Stromal cell of bone marrow (primary cell): ENCODE results near the gene B3GNT9.

Experiments
- DNase-seq: peaks from one replicate; pipeline ENCODE4 v3.0.0-alpha.2; 2012; ENCODE audit warnings: low read depth

The B3GNT9 gene

DNA sequence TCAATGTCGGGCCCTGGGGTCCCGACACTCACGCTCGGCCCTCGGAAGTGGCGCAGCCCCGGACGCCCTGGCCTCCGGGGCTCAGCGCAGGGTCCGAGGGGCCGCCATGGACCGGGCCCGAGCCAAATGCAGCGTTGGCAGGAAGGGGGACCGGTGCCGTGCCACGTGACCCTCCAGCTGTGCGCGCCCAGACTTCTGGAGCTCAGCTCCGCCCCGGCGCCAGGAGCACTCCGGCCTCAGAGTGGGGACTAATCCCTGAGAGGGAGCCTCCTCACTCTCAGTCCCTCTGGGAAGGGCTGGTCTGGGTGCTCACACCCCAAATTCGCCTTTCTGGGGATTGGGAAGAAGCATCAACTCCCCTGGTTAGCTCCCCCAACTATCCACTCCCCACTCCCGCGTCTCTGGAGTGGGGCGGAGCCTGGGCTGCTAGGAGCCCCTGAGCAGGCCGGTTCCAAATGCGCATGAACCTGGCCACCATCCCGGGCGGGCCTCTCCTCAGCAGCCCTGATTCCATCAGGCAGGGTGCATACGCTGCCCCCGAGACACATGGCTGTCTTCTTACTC lies at the start of gene B3GNT9:
TSS of gene B3GNT9 (minus strand) at position 166 of the 564 bp plus-strand sequence. CDS start 513 bp downstream, outside the sequence.
- peak; percentile 59 for DNase-seq

- DNase-seq, result no peak
Measured at GRCh38 chr16:67200491-67200890, 49.7 kb upstream of the B3GNT9 start.

DNA sequence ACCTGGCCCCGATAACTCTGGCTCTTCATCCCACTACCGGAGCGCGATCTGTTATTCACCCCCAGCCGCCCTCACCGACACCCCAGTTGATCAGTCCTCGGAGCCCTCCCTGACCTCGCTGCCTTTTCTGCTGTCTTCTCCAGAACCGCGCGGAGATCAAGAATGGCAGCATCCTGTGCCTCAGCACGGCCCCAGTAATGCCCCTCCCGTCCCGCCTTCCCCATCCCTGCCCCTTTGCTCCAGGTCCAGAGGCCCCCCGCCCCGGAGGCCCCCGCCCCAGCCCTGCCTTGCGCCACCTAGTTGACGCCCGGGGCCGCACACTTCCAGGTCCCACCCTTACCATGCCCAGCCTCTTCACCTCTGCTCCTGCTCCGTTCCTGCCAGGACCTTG lies 49.0 kb upstream of the B3GNT9 start:
- no peak for DNase-seq

DNA sequence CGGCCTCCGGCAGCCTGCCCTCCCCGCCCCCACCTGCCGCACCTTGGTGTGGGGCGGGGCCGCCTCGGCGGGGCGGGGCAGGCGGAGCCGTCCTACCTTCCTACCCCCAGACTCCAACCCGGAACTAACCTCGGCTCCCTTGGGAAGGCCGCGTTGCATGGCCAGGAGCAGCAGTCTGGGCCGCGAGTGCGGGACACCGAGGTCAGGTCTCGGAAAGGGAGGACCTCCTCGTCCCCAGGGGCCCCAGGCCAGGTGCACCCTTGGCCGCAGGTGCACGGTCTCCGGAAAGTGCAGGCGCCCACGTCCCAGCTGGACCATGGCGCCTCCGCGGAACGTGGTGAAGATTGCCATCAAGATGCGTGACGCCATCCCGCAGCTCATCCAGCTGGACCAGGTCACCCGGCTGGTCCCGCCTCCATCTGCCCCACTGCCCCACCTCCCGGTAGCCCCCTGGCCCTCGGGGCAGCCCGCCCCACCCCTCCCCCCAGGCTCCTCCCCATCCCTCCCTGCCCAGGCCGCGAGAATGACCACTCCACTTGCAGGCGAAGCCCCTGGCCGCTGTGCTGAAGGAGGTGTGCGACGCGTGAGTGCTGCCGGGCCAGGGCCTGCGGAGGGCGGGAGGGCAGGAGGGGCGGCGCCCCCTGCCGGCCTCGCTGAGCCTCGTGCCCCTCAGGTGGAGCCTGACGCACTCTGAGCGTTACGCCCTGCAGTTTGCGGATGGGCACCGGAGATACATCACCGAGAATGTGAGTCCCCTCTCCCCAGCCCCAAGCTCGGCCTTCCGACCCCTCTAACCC lies 48.4 kb upstream of the B3GNT9 start, which contains the start of gene ELMO3:
TSS of gene ELMO3 (plus strand) at position 121 of the 797 bp plus-strand sequence. CDS start at position 317, 196 bp downstream.
- no peak for DNase-seq

GRCh38 chr16:67198238-67198734 lies 47.5 kb upstream of the B3GNT9 start:
- no peak for DNase-seq

- no peak for DNase-seq
Measured at GRCh38 chr16:67197704-67198103, 46.9 kb upstream of the B3GNT9 start.

DNA sequence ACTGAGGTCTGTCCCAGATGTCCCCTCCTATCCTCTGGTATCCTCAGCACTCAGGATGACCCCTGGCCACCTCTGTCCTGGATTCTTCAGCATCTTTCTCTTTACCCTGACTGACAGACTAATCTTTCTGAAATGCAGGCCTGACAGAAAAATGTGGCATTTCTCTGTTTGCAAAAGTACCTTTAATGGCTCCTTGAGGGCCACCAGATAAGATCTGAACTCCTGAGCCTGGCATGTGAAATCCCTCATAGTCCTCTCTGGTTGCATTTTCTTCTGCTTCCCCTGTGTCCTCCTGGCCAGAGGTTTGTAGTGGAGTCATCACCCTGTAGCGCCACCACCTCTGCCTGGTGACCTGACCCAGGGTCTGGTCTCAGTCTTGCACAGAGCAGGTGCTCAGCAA lies 46.1 kb upstream of the B3GNT9 start:
- no peak for DNase-seq

GRCh38 chr16:67195676-67196075 lies 44.9 kb upstream of the B3GNT9 start:
- no peak for DNase-seq

GRCh38 chr16:67194260-67194659 lies 43.5 kb upstream of the B3GNT9 start:
- no peak for DNase-seq

- no peak for DNase-seq
Measured at GRCh38 chr16:67193536-67193935, 42.7 kb upstream of the B3GNT9 start.

DNA sequence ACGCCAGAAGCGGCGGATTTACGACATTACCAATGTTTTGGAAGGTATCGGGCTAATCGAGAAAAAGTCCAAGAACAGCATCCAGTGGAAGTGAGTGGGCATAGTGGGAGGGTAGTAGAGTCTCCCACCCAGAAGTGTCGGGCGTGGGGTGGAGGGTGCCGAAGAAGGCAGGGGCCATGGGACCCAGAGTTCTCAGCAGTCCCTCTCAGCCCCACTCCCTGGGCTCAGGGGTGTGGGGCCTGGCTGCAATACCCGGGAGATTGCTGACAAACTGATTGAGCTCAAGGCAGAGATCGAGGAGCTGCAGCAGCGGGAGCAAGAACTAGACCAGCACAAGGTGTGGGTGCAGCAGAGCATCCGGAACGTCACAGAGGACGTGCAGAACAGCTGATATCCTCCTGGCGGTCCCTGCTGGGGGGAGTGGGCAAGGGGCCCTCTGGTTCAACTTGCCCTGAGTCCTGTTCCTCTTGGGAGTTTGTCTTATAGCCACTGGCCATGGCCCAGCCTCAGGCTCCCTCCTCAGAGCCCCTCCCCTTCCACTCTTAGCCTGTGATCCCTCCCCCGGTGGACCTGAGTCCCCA lies 42.1 kb upstream of the B3GNT9 start:
- DNase-seq, result no peak

DNA sequence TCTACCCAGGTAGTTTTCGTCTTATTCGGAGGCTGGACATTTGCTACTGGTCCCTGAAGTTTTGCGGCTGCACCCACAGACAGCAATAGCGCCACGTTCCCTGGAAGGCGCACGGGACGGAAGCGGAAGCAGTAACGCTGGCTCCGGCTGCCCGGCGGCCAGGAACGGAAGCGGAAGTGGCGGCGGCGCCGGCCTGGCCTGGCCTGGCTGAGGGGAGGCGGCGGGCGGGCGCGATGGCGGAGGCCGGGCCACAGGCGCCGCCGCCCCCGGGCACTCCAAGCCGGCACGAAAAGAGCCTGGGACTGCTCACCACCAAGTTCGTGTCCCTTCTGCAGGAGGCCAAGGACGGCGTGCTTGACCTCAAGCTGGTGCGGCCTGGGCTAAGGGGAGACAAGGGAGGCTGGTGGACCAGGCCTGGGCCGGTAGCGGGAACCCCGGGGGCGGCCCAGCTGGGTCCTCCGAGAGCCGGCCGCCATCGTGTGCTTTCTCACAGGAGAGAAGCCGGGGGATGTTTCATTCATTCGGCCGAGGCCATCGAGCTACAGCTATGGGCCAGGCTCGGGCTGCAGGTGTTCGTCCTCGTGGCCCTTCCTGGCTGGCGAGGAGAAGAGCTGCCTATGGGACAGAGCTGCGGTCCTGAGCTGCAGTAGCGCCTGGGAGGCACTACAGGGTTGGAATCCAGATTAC lies 41.3 kb upstream of the B3GNT9 start, which contains the start of gene E2F4:
TSS of gene E2F4 (plus strand) at position 161 of the 687 bp plus-strand sequence. CDS start at position 234, 73 bp downstream.
- peak; percentile 82 for DNase-seq

GRCh38 chr16:67191411-67191994 lies 40.7 kb upstream of the B3GNT9 start:
- DNase-seq, result no peak

DNA sequence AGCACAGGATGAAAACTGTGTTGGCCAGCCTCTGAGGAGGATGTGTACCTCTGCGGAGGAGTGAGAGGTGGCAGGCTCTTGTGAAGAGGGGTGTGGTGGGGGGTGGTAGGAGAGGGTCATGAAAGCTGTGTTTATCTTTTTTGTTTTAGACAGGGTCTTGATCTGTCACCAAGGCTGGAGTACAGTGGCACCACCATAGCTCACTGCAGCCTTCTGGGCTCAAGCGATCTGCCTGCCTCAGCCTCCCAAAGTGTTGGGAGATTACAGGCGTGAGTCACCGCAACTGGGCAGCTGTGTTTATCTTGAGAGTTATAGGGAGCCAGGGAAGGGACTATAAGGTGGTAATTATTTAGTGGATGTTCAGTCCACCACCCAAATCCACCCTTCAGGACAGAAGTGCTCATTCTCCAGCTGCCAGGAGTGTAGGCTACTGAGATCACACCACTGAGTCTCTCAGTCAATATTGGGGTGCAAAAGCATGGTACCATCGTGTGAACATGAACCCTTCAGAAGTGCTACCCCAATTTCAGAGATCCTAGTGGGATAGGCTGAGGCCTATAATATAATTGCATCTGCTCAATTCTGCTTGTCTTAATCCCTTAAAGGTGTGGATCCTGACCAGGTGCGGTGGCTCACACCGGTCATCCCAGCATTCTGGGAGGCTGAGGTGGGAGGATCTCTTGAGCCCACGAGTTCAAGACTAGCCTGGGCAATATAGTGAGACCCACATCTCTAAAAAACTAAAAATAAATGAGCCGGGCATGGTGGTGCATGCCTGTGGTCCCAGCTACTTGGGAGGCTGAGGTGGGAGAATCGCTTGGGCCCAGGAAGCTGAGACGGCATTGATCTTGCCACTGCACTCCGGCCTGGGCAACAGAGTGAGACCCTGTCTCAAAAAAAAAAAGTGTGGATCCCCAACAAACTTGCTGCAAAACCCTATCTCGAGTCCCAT lies 39.9 kb upstream of the B3GNT9 start:
- DNase-seq, result no peak

DNA sequence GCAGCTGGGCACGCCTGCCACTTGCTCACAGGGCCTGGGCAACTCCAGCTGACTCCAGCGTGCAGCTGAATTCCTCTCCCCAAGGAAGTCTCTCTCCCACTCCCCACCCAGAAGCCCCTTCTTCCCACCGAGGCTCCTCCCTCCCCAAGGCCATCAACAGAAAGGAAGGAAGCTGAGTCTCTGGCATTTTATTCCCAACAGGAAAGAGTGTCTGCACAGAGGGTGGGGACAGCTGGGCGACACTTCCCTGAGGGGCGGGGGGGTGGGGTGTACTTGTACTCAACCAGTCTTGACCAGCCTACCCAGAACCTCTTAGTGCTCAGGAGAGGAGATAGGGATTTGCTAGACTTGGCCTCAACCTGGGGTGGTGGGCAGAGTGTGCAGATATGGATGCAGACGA lies 39.2 kb upstream of the B3GNT9 start, which contains the start of gene EXOC3L1:
TSS of gene EXOC3L1 (minus strand) at position 96 of the 400 bp plus-strand sequence. CDS start 460 bp downstream, outside the sequence.
- DNase-seq, result no peak

GRCh38 chr16:67188798-67189197 lies 38.0 kb upstream of the B3GNT9 start:
- no peak for DNase-seq

GRCh38 chr16:67188323-67188722 lies 37.5 kb upstream of the B3GNT9 start:
- DNase-seq, result no peak

DNA sequence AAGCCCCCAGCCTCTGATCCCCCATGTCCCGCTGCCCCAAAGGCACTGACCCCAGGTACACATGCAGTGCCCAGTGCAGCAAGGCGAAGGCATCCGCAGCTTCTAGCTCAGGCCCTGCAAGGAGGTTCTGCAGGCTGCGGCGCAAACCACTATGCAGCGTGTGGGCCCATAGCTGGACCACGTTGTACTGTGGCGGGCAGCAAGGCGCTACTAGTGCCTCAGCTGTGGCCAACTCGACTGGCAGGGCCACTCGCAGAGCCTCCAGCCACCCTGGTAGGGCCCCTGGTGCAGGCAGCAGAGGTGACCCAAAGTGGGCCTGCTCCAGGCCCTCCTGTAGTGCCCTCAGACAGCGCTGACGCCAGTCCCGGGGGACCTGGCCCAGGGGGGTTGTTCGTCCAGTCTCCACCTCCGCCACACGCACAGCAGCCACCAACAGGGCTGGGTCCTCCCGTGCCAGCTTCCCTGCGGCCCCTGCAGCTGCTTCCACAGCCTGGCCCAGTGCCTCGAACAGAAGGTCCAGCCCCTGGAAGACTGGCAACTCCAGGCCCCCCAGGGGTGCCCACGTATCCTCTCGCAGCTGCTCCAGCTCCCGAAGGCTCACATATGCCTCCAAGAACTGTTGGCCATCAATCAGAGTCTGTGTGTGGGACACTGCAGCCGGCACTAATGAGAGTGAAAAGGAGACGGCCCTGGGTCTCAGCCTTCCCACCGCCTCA lies 36.5 kb upstream of the B3GNT9 start:
- no peak for DNase-seq

GRCh38 chr16:67186550-67186950 lies 35.8 kb upstream of the B3GNT9 start:
- DNase-seq, result no peak

- DNase-seq, result no peak
Measured at GRCh38 chr16:67185651-67186134, 34.9 kb upstream of the B3GNT9 start.
